Neural cell (in vitro differentiated cells): Measurements from ENCODE around the gene GRIK2. TPM values are rescaled to one million over a fixed set of nuclear protein-coding genes. Genes with fewer than 3 reads are reported as not detected.
A peak's percentile ranks its signal among the peaks of the same experiment; 100 is the strongest.

Experiments used
- H2AFZ ChIP-seq: fragments of 200-600, 300-800 bp; sonication (generic), shearing (Covaris generic); 2 replicates; pipeline ENCODE4 v1.6.0; 2014; ENCODE audit warnings: low read depth, mild to moderate bottlenecking, antibody characterized with exemption, low read length, moderate library complexity
- H3F3A ChIP-seq: fragments of 200-600 bp; shearing (Covaris generic); 2 replicates; pipeline ENCODE4 v1.6.1; 2016; ENCODE audit warnings: mild to moderate bottlenecking, moderate library complexity, mixed read lengths, antibody characterized with exemption, low read length; ENCODE audit not compliant: insufficient read depth, poor library complexity, severe bottlenecking
- H3K27ac ChIP-seq: fragments of 200-600, 300-800 bp; sonication (generic), shearing (Covaris generic); 2 replicates; pipeline ENCODE4 v1.5.1; 2014; ENCODE audit warnings: mild to moderate bottlenecking, low read length, moderate library complexity
- H3K27me3 ChIP-seq: fragments of 300-800, 200-600 bp; sonication (generic), shearing (Covaris generic); 2 replicates; pipeline ENCODE4 v1.6.0; 2014; ENCODE audit warnings: mild to moderate bottlenecking, low read depth, low read length, moderate library complexity; ENCODE audit not compliant: insufficient read depth
- H3K36me3 ChIP-seq: fragments of 300-800, 200-600 bp; sonication (generic), shearing (Covaris generic); 2 replicates; pipeline ENCODE4 v1.5.1; 2014; ENCODE audit warnings: mild to moderate bottlenecking, antibody characterized with exemption, low read length, moderate library complexity; ENCODE audit not compliant: insufficient read depth
- H3K4me2 ChIP-seq: fragments of 300-800, 200-600 bp; sonication (generic), shearing (Covaris generic); 2 replicates; pipeline ENCODE4 v1.6.0; 2014; ENCODE audit warnings: mild to moderate bottlenecking, low read length
- H3K4me3 ChIP-seq: fragments of 300-800, 200-600 bp; sonication (generic), shearing (Covaris generic); 2 replicates; pipeline ENCODE4 v1.5.1; 2014; ENCODE audit warnings: mild to moderate bottlenecking, low read length, moderate library complexity
- H3K79me2 ChIP-seq: fragments of 200-600 bp; shearing (Covaris generic); replicated peaks from 2 replicates; pipeline ENCODE4 v1.6.0; 2014; ENCODE audit warnings: mild to moderate bottlenecking, low read length, moderate library complexity; ENCODE audit not compliant: insufficient read depth
- H3K9ac ChIP-seq: fragments of 300-800, 200-600 bp; sonication (generic), shearing (Covaris generic); 2 replicates; pipeline ENCODE4 v1.6.1; 2016; ENCODE audit warnings: mild to moderate bottlenecking, low read length, mixed read lengths
- H3K9me2 ChIP-seq: fragments of 200-600 bp; shearing (Covaris generic); 2 replicates; pipeline ENCODE4 v1.6.1; 2016; ENCODE audit warnings: mild to moderate bottlenecking, low read length, mixed read lengths; ENCODE audit not compliant: insufficient read depth
- H3K9me3 ChIP-seq: fragments of 200-600, 300-800 bp; sonication (generic), shearing (Covaris generic); 2 replicates; pipeline ENCODE4 v1.6.1; 2016; ENCODE audit warnings: mild to moderate bottlenecking, mixed run types, low read length, moderate library complexity, mixed read lengths
- H4K20me1 ChIP-seq: fragments of 200-600 bp; shearing (Covaris generic); 2 replicates; pipeline ENCODE4 v1.6.1; 2016; ENCODE audit warnings: mild to moderate bottlenecking, mixed run types; ENCODE audit not compliant: insufficient read depth
- EP300 ChIP-seq: fragments of 450-650 bp; conservative IDR thresholded peaks from 2 replicates; pipeline ENCODE4 v1.6.1; 2014; ENCODE audit warnings: antibody characterized with exemption, mild to moderate bottlenecking, moderate library complexity; ENCODE audit not compliant: poor library complexity, severe bottlenecking
- EZH2 ChIP-seq: fragments of 200-600, 300-800 bp; shearing (Covaris generic), sonication (generic); IDR thresholded peaks from 2 replicates; pipeline ENCODE4 v1.6.1; 2014; ENCODE audit warnings: antibody characterized with exemption, low read length, borderline replicate concordance, mild to moderate bottlenecking; ENCODE audit not compliant: insufficient read depth, poor library complexity, severe bottlenecking
- MXI1 ChIP-seq: fragments of 450-650 bp; conservative IDR thresholded peaks from 2 replicates; pipeline ENCODE4 v1.6.1; 2014; ENCODE audit warnings: antibody characterized with exemption, mild to moderate bottlenecking; ENCODE audit not compliant: poor library complexity, severe bottlenecking
- POLR2AphosphoS5 ChIP-seq: IDR thresholded peaks from 2 replicates; pipeline ENCODE4 v1.6.1; 2012
- RAD21 ChIP-seq: fragments of 450-650 bp; conservative IDR thresholded peaks from 2 replicates; pipeline ENCODE4 v1.6.1; 2014; ENCODE audit warnings: antibody characterized with exemption, mild to moderate bottlenecking, moderate library complexity
- SMC3 ChIP-seq: fragments of 450-650 bp; conservative IDR thresholded peaks from 2 replicates; pipeline ENCODE4 v1.6.1; 2014; ENCODE audit warnings: antibody characterized with exemption, mild to moderate bottlenecking, moderate library complexity; ENCODE audit not compliant: poor library complexity
- TAF1 ChIP-seq: IDR thresholded peaks from 2 replicates; pipeline ENCODE4 v1.6.1; 2012; ENCODE audit warnings: low read depth
- polyA plus RNA-seq: library from polyadenylated mRNA; depleted of rRNA; stranded (reverse); fragments of >200 nt; gene quantifications from 2 replicates; pipeline ENCODE4 v1.2.3, GENCODE V29; 2014
- TF ChIP-seq, protein P1 (sequence below): fragments of 450-650 bp; IDR thresholded peaks from 2 replicates; pipeline ENCODE4 v1.5.1; 2014; ENCODE audit warnings: antibody characterized with exemption, mild to moderate bottlenecking, moderate library complexity; ENCODE audit not compliant: poor library complexity, severe bottlenecking
- TF ChIP-seq, protein P2 (sequence below): IDR thresholded peaks from 2 replicates; pipeline ENCODE4 v1.6.1; 2012; ENCODE audit warnings: borderline replicate concordance

The GRIK2 gene
- polyA plus RNA-seq, 1 donor from 2014 or later = 106 TPM

GRCh38 chr6:101413773-101414172 lies 20.3 kb downstream of the GRIK2 start:
- Histone ChIP-seq H3K27ac (no peak overlapping the region), H4K20me1 (no peaks in the 10 kb centered on the region), H3K9me2 (no peaks in the 10 kb centered on the region), H3K9me3 (no peaks in the 10 kb centered on the region), H3K36me3 (no peaks in the 10 kb centered on the region), H3F3A (no peaks in the 10 kb centered on the region), H3K79me2 (no peaks in the 10 kb centered on the region), H3K4me2 (no peak overlapping the region), H3K27me3 (no peaks in the 10 kb centered on the region), H3K4me3 (no peak overlapping the region), H2AFZ (no peak overlapping the region), H3K9ac (no peak overlapping the region)
- TF ChIP-seq EP300 (no peak), EZH2 (no peak), RAD21 (no peak), SMC3 (no peak), POLR2AphosphoS5 (no peak), MXI1 (no peak), TAF1 (no peak)
- TF ChIP-seq, protein P1, sequence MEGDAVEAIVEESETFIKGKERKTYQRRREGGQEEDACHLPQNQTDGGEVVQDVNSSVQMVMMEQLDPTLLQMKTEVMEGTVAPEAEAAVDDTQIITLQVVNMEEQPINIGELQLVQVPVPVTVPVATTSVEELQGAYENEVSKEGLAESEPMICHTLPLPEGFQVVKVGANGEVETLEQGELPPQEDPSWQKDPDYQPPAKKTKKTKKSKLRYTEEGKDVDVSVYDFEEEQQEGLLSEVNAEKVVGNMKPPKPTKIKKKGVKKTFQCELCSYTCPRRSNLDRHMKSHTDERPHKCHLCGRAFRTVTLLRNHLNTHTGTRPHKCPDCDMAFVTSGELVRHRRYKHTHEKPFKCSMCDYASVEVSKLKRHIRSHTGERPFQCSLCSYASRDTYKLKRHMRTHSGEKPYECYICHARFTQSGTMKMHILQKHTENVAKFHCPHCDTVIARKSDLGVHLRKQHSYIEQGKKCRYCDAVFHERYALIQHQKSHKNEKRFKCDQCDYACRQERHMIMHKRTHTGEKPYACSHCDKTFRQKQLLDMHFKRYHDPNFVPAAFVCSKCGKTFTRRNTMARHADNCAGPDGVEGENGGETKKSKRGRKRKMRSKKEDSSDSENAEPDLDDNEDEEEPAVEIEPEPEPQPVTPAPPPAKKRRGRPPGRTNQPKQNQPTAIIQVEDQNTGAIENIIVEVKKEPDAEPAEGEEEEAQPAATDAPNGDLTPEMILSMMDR = no peak
- TF ChIP-seq, protein P2, sequence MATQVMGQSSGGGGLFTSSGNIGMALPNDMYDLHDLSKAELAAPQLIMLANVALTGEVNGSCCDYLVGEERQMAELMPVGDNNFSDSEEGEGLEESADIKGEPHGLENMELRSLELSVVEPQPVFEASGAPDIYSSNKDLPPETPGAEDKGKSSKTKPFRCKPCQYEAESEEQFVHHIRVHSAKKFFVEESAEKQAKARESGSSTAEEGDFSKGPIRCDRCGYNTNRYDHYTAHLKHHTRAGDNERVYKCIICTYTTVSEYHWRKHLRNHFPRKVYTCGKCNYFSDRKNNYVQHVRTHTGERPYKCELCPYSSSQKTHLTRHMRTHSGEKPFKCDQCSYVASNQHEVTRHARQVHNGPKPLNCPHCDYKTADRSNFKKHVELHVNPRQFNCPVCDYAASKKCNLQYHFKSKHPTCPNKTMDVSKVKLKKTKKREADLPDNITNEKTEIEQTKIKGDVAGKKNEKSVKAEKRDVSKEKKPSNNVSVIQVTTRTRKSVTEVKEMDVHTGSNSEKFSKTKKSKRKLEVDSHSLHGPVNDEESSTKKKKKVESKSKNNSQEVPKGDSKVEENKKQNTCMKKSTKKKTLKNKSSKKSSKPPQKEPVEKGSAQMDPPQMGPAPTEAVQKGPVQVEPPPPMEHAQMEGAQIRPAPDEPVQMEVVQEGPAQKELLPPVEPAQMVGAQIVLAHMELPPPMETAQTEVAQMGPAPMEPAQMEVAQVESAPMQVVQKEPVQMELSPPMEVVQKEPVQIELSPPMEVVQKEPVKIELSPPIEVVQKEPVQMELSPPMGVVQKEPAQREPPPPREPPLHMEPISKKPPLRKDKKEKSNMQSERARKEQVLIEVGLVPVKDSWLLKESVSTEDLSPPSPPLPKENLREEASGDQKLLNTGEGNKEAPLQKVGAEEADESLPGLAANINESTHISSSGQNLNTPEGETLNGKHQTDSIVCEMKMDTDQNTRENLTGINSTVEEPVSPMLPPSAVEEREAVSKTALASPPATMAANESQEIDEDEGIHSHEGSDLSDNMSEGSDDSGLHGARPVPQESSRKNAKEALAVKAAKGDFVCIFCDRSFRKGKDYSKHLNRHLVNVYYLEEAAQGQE = no peak

GRCh38 chr6:101417900-101418299 lies 24.4 kb downstream of the GRIK2 start:
- H3K36me3 ChIP-seq = no peaks in the 10 kb centered on the region
- TF ChIP-seq POLR2AphosphoS5 (peak; percentile 73), RAD21 (no peak)
- H3K9ac ChIP-seq = no peak overlapping the region
- H3K9me2 ChIP-seq = no peaks in the 10 kb centered on the region
- no peak overlapping the region for H2AFZ ChIP-seq
- H3K4me2 ChIP-seq = no peak overlapping the region
- no peaks in the 10 kb centered on the region for H3K9me3 ChIP-seq
- H3K4me3 ChIP-seq = no peak overlapping the region
- peaks cover 4% of the 10 kb centered on the region for H3F3A ChIP-seq
- H4K20me1 ChIP-seq = no peaks in the 10 kb centered on the region
- H3K27me3 ChIP-seq = no peaks in the 10 kb centered on the region
- no peak overlapping the region for H3K27ac ChIP-seq
- no peaks in the 10 kb centered on the region for H3K79me2 ChIP-seq

DNA sequence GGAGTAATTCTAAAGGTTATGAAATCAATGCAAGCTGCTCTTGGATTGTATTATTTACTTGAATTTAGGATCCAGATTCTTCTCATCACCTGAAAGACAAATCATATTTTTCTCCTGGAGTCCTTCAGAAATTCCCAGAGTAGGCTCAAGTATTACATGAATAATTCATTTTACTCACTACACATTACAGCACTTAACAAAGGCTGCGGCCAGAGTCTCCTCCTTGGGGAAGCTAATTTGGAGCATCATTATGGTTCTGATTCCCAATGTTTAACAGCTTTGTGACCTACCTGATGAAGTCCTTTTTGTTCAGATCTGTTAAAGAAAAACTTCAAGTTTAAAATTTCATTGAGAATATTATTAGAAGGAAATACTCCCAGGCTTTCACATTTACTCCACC lies 28.7 kb downstream of the GRIK2 start:
- Histone ChIP-seq H3K9me3 (no peaks in the 10 kb centered on the region), H2AFZ (no peak overlapping the region), H3K4me3 (no peak overlapping the region), H4K20me1 (no peaks in the 10 kb centered on the region), H3K4me2 (peak overlapping the region; percentile 36), H3K9ac (no peak overlapping the region), H3K9me2 (no peaks in the 10 kb centered on the region), H3F3A (peaks cover 4% of the 10 kb centered on the region), H3K79me2 (no peaks in the 10 kb centered on the region), H3K27me3 (no peaks in the 10 kb centered on the region), H3K27ac (no peak overlapping the region), H3K36me3 (no peaks in the 10 kb centered on the region)
- TF ChIP-seq POLR2AphosphoS5 (no peak), EZH2 (no peak), EP300 (no peak), TAF1 (no peak)
